Measurements from ENCODE around the gene KLHL30.

Gene KLHL30

DNA sequence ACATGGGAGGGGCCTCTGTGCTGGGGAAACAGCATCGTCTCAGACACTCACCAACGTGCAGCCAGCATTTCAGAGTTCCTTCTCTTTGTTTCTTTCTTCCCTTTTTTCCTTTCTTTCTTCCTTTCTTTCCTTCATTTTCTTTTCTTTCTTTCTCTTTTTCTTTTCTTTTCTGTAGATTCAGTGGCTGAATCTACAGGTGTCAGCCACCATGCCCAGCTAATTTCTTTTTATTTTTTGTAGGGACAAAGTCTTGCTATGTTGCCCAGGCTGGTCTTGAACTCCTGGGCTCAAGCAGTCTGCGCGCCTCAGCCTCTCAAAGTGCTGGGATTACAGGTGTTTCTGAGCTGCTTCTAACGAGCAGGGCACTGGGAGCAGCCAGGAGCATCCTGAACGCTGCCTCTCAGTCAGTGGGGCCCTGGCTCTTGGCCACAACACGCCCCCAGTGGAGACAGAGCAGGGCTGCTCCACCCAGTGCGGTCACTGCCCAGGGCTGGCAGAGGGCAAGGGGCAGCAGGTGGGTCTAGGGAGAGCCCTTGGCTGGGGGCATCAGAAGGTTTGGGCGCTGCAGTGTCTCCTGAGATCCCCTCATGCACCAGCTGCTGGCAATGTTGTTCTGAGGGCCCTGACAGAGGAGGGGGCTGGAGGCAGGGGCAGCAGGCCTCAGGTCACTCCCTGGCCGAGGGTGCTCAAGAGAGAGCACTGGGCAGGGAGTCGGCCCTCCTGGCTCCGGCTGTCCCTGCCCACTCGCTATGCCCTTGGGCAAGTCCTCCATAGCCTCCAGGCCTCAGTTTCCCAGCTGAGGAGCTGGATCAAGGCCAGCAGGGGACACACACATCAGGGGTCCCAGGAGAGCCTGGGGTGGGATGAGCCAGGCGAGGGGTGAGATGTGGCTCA lies 4.7 kb upstream of the KLHL30 start:
- no peak for DNase-seq (ENCODE audit: low read depth)
- no peak overlapping the region for H3K4me3 ChIP-seq (ENCODE audit: low read depth, low read length)
- in situ Hi-C loops (cut with HindIII; ENCODE audit: low sequenced_read_pairs) = no loop called here
- TF ChIP-seq, protein P1, sequence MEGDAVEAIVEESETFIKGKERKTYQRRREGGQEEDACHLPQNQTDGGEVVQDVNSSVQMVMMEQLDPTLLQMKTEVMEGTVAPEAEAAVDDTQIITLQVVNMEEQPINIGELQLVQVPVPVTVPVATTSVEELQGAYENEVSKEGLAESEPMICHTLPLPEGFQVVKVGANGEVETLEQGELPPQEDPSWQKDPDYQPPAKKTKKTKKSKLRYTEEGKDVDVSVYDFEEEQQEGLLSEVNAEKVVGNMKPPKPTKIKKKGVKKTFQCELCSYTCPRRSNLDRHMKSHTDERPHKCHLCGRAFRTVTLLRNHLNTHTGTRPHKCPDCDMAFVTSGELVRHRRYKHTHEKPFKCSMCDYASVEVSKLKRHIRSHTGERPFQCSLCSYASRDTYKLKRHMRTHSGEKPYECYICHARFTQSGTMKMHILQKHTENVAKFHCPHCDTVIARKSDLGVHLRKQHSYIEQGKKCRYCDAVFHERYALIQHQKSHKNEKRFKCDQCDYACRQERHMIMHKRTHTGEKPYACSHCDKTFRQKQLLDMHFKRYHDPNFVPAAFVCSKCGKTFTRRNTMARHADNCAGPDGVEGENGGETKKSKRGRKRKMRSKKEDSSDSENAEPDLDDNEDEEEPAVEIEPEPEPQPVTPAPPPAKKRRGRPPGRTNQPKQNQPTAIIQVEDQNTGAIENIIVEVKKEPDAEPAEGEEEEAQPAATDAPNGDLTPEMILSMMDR (IDR thresholded peaks at IDR 0.05; ENCODE audit: low read depth, low read length, missing control alignments) = no peak

DNA sequence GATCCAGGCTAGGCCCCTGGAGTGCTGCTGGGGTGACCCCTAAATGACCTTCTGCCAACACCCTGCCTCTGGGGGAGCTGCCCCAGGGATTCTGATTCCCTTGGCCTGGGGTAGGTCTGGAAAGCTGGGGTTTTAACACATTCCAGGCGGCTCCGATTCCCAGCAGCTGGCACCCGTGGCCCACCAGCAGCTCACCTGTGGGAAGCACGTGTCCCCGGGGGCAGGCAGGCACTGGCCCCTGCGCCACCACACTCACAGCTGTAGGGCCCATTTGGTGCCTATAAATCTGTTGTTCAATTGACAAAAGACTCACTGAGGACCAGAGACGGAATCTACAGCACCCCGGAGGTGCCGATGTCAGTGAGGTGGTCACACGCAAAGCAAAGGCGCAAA lies 4.1 kb upstream of the KLHL30 start:
- H3K4me3 ChIP-seq (ENCODE audit: low read depth, low read length) = no peak overlapping the region
- TF ChIP-seq, protein P1 (IDR thresholded peaks at IDR 0.05; ENCODE audit: low read depth, low read length, missing control alignments) = no peak
- DNase-seq (ENCODE audit: low read depth) = no peak
- in situ Hi-C loops (cut with HindIII; ENCODE audit: low sequenced_read_pairs) = no loop called here

DNA sequence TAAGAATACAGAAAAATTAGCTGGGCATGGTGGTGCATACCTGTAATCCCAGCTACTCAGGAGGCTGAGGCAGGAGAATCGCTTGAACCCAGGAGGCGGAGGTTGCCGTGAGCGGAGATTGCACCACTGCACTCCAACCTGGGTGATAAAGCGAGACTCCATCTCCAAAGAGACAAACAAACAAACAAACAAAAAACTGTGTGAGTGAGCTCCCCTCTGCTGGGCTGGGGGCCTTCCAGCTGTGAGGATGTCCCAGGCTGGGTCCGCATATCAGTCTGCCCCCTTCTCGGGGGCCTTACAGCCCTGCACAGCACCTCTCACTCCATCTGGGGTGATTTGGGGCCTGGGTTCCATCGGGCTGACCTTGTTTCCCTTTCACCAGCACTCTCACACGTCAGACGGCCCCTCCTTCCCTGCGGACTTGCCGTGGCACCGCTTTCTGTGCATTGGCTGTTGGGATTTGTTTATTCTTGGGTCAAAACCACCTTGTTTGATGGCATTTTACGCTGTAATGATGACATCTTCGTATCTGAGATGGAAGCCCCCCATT lies 2.8 kb upstream of the KLHL30 start:
- DNase-seq (ENCODE audit: low read depth) = no peak
- in situ Hi-C loops (cut with HindIII; ENCODE audit: low sequenced_read_pairs) = no loop called here
- TF ChIP-seq, protein P1 (IDR thresholded peaks at IDR 0.05; ENCODE audit: low read depth, low read length, missing control alignments) = no peak
- no peak overlapping the region for H3K4me3 ChIP-seq (ENCODE audit: low read depth, low read length)

DNA sequence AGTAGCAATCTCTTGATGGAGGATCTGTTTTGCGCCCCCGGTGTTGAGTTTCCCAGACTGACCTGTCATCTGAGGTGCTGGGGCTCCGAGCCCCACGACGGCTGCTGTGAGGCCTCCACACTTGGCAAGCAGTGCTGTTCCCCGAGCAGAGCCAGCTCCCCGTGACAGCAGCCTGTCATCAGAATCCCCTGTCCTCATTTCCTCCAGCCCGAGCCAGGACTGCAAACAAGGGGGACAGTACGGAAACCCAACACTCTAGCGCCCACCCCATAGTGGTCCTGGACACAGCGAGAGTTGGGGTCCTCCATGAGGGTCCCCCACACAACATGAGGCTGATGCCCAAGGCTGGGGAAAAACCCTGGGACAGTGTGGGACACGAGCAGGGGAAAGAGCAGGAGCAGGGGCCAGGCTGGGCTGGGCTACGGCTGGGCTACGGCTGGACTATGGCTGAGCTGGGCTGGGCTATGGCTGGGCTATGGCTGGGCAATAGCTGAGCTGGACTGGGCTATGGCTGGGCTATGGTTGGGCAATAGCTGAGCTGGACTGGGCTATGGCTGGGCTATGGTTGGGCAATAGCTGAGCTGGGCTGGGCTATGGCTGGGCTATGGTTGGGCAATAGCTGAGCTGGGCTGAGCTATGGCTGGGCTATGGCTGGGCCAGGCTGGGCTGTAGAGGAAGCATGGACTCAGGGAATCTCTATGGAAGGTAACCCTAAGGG lies 1.5 kb upstream of the KLHL30 start:
- TF ChIP-seq, protein P1 (IDR thresholded peaks at IDR 0.05; ENCODE audit: low read depth, low read length, missing control alignments) = no peak
- in situ Hi-C loops (cut with HindIII; ENCODE audit: low sequenced_read_pairs) = no loop called here
- DNase-seq (ENCODE audit: low read depth) = no peak
- no peak overlapping the region for H3K4me3 ChIP-seq (ENCODE audit: low read depth, low read length)

DNA sequence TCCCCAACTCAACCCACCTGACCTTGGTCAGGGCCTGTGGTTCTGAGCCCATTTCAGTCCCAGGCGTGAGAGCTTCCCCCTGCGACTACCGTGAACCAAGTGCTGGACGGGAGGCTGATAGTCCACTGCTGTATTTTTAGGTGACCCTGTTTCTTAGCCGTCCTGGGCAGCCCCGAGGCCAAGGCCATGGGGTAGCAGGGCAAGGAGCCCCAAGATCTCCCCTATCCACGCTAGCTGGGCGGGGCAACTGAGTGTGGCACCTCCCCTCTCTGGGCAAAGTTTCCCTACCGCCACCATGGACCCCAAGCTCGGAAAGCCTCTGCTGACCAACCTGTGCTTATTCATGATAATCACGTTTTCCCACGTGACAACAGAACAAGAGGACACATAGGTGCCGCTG lies 583 bp upstream of the KLHL30 start:
- DNase-seq (ENCODE audit: low read depth) = no peak
- in situ Hi-C loops (cut with HindIII; ENCODE audit: low sequenced_read_pairs) = no loop called here
- H3K4me3 ChIP-seq (ENCODE audit: low read depth, low read length) = no peak overlapping the region
- TF ChIP-seq, protein P1 (IDR thresholded peaks at IDR 0.05; ENCODE audit: low read depth, low read length, missing control alignments) = no peak

DNA sequence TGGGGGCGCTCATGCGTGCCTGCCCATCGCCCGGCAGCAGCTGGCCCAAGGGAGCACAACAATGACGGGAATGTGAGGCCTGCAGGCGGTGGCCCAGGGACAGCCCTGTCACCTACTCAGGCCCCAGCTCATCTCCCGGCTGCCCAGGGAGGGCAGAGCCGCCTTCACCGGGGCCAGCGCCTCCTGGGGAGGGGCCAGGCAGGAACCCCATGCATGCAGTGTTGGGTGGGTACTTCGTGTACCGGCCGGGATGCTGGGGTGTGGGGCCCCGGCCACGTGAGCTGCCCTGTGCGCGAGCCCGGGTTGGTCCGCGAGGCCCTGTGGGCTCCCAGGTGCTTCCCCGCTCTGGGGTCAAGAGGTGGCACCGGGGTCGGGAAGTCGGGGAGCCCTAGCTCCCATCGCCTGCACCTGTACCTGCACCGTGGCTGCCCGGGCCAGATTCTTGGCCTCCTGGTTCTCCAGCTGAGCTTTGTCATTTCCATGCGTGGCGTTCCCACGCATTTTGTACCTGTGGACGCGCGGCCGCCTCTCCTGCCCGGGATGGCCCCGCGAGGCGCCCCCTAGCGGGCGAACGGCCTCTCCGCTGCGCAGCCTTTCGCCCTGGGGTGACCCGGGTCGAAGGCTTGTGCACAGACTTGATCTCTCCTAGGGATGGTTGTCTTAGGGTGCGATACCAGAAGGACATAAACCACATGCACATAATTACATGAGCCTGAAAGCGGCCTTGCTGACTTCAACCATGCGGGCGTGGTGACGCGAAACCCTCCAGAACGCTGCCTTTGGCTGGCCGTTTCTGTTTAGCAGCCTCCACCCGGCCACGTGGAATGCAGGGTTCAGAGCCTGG lies 950 bp downstream of the KLHL30 start:
- TF ChIP-seq, protein P1 (IDR thresholded peaks at IDR 0.05; ENCODE audit: low read depth, low read length, missing control alignments) = peak; percentile 58
- in situ Hi-C loops (cut with HindIII; ENCODE audit: low sequenced_read_pairs) = no loop called here
- DNase-seq (ENCODE audit: low read depth) = no peak
- H3K4me3 ChIP-seq (ENCODE audit: low read depth, low read length) = no peak overlapping the region

All from astrocyte of the cerebellum (primary cell).